ENCODE results near the gene E2F7. TPM values are rescaled to one million over a fixed set of nuclear protein-coding genes. Genes with fewer than 3 reads are reported as not detected.

The E2F7 gene
- total RNA-seq, 2 donors from 2014 or later, result 0.36 to 3.5 TPM

DNA sequence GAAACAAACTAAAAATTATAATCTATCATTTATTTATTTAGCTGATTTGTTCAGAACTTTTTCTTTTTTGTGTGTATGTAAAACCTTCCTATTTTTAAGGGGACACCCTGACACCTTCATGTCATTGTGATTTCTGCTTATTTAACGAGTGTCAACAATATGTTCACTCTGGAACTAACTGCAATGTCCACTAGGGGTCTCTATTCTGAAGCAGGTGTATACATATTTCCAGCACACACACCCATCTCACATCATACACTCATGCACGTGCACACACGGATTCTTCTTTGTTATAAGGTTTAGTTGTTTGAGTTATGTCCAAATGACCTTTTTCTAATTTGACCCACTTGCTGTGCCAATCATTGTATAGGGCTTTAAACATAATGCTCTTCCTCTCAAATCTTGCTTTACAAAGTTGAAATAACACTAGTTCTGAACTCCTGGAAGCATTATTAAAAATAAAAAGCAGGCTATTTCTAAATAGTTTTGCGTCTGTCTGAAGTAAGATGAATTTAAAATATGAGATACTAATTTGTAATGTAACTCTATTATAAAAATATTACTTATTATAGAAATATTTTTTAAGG lies 15.5 kb downstream of the E2F7 start:
- Histone ChIP-seq H3K27ac (no peak overlapping the region), H3K4me1 (replicated peaks) (no peaks in the 10 kb centered on the region), H3K27me3 (replicated peaks; ENCODE audit: insufficient read depth) (no peaks in the 10 kb centered on the region), H3K9me3 (no peaks in the 10 kb centered on the region), H3K4me3 (no peak overlapping the region), H3K36me3 (no peaks in the 10 kb centered on the region)
- DNase-seq (ENCODE audit: low spot score), result peak; percentile 39
- intact Hi-C loops (cut with DNase I), result loop anchor here (5.0 kb wide), 2 partner anchors 637 to 877 kb away; no protein-coding TSS in a partner anchor
- TF ChIP-seq, protein P1, sequence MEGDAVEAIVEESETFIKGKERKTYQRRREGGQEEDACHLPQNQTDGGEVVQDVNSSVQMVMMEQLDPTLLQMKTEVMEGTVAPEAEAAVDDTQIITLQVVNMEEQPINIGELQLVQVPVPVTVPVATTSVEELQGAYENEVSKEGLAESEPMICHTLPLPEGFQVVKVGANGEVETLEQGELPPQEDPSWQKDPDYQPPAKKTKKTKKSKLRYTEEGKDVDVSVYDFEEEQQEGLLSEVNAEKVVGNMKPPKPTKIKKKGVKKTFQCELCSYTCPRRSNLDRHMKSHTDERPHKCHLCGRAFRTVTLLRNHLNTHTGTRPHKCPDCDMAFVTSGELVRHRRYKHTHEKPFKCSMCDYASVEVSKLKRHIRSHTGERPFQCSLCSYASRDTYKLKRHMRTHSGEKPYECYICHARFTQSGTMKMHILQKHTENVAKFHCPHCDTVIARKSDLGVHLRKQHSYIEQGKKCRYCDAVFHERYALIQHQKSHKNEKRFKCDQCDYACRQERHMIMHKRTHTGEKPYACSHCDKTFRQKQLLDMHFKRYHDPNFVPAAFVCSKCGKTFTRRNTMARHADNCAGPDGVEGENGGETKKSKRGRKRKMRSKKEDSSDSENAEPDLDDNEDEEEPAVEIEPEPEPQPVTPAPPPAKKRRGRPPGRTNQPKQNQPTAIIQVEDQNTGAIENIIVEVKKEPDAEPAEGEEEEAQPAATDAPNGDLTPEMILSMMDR (IDR thresholded peaks at IDR 0.05), result peak; percentile 32 to 78 (median 66)
- no peak for TF ChIP-seq POLR2A (IDR thresholded peaks at IDR 0.05)
- TF ChIP-seq POLR2AphosphoS5 (IDR thresholded peaks at IDR 0.05), result peak; percentile 18
- 32% methylated on average over 4 of the region's 4 CpGs for WGBS

DNA sequence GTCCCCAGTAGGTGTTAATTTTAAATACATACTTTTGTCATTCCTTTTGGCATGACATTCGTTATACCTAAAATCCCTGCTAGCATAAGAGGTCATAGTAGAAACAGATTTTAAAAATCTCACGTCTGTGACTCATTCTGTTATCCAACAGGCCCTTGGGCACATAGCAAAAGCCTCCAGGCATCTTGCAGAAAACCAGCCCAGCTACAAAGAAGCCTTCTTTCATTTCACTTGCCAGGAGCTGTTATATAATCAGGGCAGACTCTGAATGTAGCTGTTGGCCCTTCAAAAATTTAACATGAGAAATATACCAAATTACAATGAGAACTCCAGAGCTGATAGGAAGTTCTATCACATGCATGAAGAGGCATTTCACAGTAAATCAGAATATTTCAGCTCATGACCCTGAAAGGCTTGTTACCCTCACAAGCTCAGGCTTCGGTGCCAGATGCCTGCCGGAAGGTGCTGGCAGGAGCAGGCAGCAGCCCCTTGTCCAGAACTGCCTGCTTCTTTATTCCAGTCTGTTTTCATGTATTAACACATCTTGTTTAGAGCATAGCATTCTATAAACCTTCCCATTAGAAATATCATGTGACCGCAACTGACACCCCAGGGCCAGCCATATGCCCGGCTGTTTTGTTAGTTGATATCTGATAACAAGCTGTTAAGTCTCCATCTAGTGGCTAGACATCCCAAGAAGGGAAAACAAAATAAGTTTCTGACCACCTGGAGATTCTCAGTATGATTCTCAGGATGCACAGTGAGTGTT lies 17.8 kb downstream of the E2F7 start:
- H3K4me3 ChIP-seq, result no peak overlapping the region
- 79% methylated on average over 6 of the region's 6 CpGs for WGBS
- DNase-seq (ENCODE audit: low spot score), result no peak
- H3K27ac ChIP-seq, result no peak overlapping the region
- no peaks in the 10 kb centered on the region for H3K4me1 ChIP-seq (replicated peaks)
- H3K27me3 ChIP-seq (replicated peaks; ENCODE audit: insufficient read depth), result no peaks in the 10 kb centered on the region
- TF ChIP-seq POLR2AphosphoS5 (IDR thresholded peaks at IDR 0.05), result no peak
- TF ChIP-seq POLR2A (IDR thresholded peaks at IDR 0.05), result no peak
- TF ChIP-seq, protein P1 (IDR thresholded peaks at IDR 0.05), result no peak
- intact Hi-C loops (cut with DNase I), result loop anchor here (5.0 kb wide), 2 partner anchors 640 to 880 kb away; no protein-coding TSS in a partner anchor
- H3K36me3 ChIP-seq, result no peaks in the 10 kb centered on the region
- H3K9me3 ChIP-seq, result no peaks in the 10 kb centered on the region

DNA sequence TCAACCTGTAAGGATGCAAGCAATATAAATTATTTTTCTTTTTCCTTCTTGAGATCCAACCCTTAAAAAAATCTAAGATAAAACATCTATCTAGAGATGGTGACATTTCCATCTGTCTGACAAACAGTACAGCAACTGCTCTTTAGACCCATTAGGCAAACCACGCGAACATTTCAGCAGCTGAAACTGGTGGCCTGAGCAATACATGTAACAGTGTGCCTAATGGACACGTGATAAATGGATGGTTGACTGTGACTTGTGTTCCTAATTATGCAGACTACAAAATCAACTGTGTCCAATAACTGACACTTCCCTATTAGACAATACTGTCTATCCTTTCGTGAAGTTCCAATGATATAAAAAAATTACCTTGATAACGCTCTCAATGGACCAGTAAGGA lies 18.9 kb downstream of the E2F7 start:
- no peaks in the 10 kb centered on the region for H3K4me1 ChIP-seq (replicated peaks)
- TF ChIP-seq POLR2A (IDR thresholded peaks at IDR 0.05), result no peak
- TF ChIP-seq, protein P1 (IDR thresholded peaks at IDR 0.05), result no peak
- TF ChIP-seq POLR2AphosphoS5 (IDR thresholded peaks at IDR 0.05), result no peak
- intact Hi-C loops (cut with DNase I), result loop anchor here (5.0 kb wide), 2 partner anchors 641 to 881 kb away; no protein-coding TSS in a partner anchor
- H3K4me3 ChIP-seq, result no peak overlapping the region
- no peaks in the 10 kb centered on the region for H3K36me3 ChIP-seq
- no peak for DNase-seq (ENCODE audit: low spot score)
- H3K27me3 ChIP-seq (replicated peaks; ENCODE audit: insufficient read depth), result no peaks in the 10 kb centered on the region
- no peaks in the 10 kb centered on the region for H3K9me3 ChIP-seq
- no peak overlapping the region for H3K27ac ChIP-seq
- 97% methylated on average over 5 of the region's 5 CpGs for WGBS

DNA sequence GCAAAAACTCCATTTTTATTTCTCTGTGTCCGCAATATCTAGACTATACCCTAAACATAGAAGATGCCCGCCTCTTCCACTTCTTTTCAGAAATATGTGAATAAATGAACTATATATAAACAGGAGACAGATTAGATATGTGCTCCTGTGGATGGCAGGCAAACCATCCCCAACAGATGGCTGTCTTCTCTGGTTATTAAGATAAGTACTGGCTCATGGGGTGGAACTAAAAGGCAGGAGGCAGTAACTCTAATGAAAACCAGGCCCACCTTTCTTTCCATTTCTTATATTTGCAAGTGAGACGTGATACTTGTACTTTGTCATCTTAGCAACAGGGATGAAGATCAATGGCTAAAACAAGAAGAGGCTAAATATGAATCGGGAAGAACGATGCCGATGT lies 20.2 kb downstream of the E2F7 start:
- Histone ChIP-seq H3K36me3 (no peaks in the 10 kb centered on the region), H3K9me3 (no peaks in the 10 kb centered on the region), H3K27ac (no peak overlapping the region), H3K27me3 (replicated peaks; ENCODE audit: insufficient read depth) (no peaks in the 10 kb centered on the region), H3K4me3 (no peak overlapping the region), H3K4me1 (replicated peaks) (no peaks in the 10 kb centered on the region)
- intact Hi-C loops (cut with DNase I), result loop anchor here (5.0 kb wide), 2 partner anchors 642 to 882 kb away; no protein-coding TSS in a partner anchor
- DNase-seq (ENCODE audit: low spot score), result no peak
- TF ChIP-seq, protein P1 (IDR thresholded peaks at IDR 0.05), result no peak
- TF ChIP-seq POLR2A (IDR thresholded peaks at IDR 0.05), result no peak
- no peak for TF ChIP-seq POLR2AphosphoS5 (IDR thresholded peaks at IDR 0.05)
- 89% methylated on average over 6 of the region's 6 CpGs for WGBS
